ENCODE measurements around the gene ENTHD1. TPM values are rescaled to one million over a fixed set of nuclear protein-coding genes. Genes with fewer than 3 reads are reported as not detected.

ENTHD1 gene
- total RNA-seq, 1 experiment from 2014 or later: not detected

DNA sequence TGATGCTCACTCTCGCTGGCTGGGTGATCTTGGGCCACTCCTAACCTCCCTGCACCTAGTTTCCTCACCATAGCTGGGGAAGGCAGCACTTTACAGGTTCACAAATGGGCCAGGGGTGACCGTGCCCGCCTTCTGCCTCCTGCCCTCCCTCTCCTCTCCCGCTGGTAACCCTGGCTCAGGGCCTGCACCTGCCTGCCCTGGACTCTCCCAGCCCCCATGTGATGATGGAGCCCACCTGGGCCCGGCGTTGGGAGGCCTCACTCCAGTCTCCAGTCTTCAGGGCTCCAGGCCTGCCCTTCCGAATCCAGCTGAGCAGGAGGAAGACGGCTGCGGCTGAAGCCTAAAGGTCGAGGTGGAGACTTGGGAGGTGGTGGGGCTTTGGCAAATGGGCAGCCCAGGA, 170.1 kb downstream of the ENTHD1 start:
- no peak for TF ChIP-seq CTCF (IDR thresholded peaks at IDR 0.05; ENCODE audit: insufficient read depth in 1 of 2, low read depth in 1 of 2, low read length in 1 of 2, severe bottlenecking in 1 of 2, unreplicated experiment in 1 of 2)
- no peaks in the 10 kb centered on the region for H3K36me3 Mint-ChIP-seq (ENCODE audit: insufficient read depth, unreplicated experiment)
- H3K4me3 ChIP-seq (ENCODE audit: low read depth, low read length): no peak overlapping the region
- no peak for DNase-seq
- no peaks in the 10 kb centered on the region for H3K27me3 Mint-ChIP-seq (ENCODE audit: insufficient read depth, unreplicated experiment)
- peak overlapping the region; percentile 30 for H3K4me3 Mint-ChIP-seq (ENCODE audit: unreplicated experiment)
- no peaks in the 10 kb centered on the region for H3K27me3 ChIP-seq (replicated peaks; ENCODE audit: control insufficient read depth, insufficient read depth, low read length)
- no TSS peak for BruUV-seq (replicated peaks)
- peaks cover 12% of the 10 kb centered on the region for H3K4me1 Mint-ChIP-seq (ENCODE audit: low read depth, unreplicated experiment)
- POLR2A ChIA-PET: no interaction called here
- peak overlapping the region; percentile 70 for H3K27ac Mint-ChIP-seq (ENCODE audit: unreplicated experiment)
- intact Hi-C loops (cut with micrococcal nuclease; ENCODE audit: unreplicated experiment): loop anchor here (10.0 kb wide), 1 partner anchor 169 kb away; no protein-coding TSS in a partner anchor
- peaks cover 16% of the 10 kb centered on the region for H3K4me1 ChIP-seq
- CTCF ChIA-PET: no interaction called here
- H3K36me3 ChIP-seq (ENCODE audit: control insufficient read depth, insufficient read depth, low read length): no peaks in the 10 kb centered on the region; the same call in 1 of the 2 replicates
- no peaks in the 10 kb centered on the region for H3K9me3 ChIP-seq
- H3K9me3 Mint-ChIP-seq (ENCODE audit: unreplicated experiment): no peaks in the 10 kb centered on the region

DNA sequence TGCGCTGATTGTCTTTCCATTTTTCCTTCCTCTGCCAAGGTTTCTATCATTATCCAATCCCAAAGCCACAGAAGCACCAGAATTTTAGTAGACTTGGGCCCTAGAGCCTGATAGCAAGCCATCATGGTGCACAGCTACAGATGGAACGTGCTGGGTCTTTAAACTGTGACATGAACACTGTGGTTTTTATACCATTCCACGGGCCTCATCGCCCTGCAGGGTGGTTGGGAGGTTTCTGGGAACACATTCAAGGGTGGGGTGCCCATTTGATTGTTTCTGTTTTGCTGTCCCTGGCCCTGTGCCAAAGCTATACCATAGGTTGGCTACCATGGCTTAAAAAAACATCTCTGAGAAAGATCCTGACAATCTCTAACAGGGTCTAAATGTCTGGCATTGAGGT, 171.1 kb downstream of the ENTHD1 start:
- no peak overlapping the region for H3K27ac Mint-ChIP-seq (ENCODE audit: unreplicated experiment)
- Histone ChIP-seq H3K4me3 (ENCODE audit: low read depth, low read length) (no peak overlapping the region), H3K36me3 (ENCODE audit: control insufficient read depth, insufficient read depth, low read length) (no peaks in the 10 kb centered on the region; the same call in 1 of the 2 replicates), H3K9me3 (no peaks in the 10 kb centered on the region), H3K4me1 (peaks cover 16% of the 10 kb centered on the region), H3K27me3 (replicated peaks; ENCODE audit: control insufficient read depth, insufficient read depth, low read length) (no peaks in the 10 kb centered on the region)
- H3K36me3 Mint-ChIP-seq (ENCODE audit: insufficient read depth, unreplicated experiment): no peaks in the 10 kb centered on the region
- no peaks in the 10 kb centered on the region for H3K9me3 Mint-ChIP-seq (ENCODE audit: unreplicated experiment)
- no peak overlapping the region for H3K4me3 Mint-ChIP-seq (ENCODE audit: unreplicated experiment)
- BruUV-seq (replicated peaks): no TSS peak
- ChIA-PET CTCF (no interaction called here), POLR2A (no interaction called here)
- intact Hi-C loops (cut with micrococcal nuclease; ENCODE audit: unreplicated experiment): loop anchor here (10.0 kb wide), 1 partner anchor 168 kb away; no protein-coding TSS in a partner anchor
- TF ChIP-seq CTCF (IDR thresholded peaks at IDR 0.05; ENCODE audit: insufficient read depth in 1 of 2, low read depth in 1 of 2, low read length in 1 of 2, severe bottlenecking in 1 of 2, unreplicated experiment in 1 of 2): no peak
- no peaks in the 10 kb centered on the region for H3K27me3 Mint-ChIP-seq (ENCODE audit: insufficient read depth, unreplicated experiment)
- no peak for DNase-seq
- H3K4me1 Mint-ChIP-seq (ENCODE audit: low read depth, unreplicated experiment): peaks cover 12% of the 10 kb centered on the region

DNA sequence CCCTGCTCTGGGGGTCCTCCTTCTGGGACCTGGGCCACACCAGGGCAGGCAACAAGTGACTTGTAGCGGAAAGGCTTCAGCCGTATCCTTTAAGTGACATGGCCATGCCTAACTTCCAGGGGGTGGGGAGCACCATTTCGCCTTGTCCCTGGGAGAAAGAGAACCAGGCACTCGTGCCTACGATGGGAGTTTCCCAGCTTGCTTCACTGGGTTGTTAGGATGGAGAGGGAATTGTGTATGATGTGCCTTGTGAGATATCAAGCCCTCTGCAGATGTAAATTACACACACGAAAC, 171.6 kb downstream of the ENTHD1 start:
- no peak for TF ChIP-seq CTCF (IDR thresholded peaks at IDR 0.05; ENCODE audit: insufficient read depth in 1 of 2, low read depth in 1 of 2, low read length in 1 of 2, severe bottlenecking in 1 of 2, unreplicated experiment in 1 of 2)
- Mint-ChIP-seq H3K36me3 (ENCODE audit: insufficient read depth, unreplicated experiment) (no peaks in the 10 kb centered on the region), H3K27ac (ENCODE audit: unreplicated experiment) (no peak overlapping the region), H3K27me3 (ENCODE audit: insufficient read depth, unreplicated experiment) (no peaks in the 10 kb centered on the region), H3K4me3 (ENCODE audit: unreplicated experiment) (no peak overlapping the region), H3K9me3 (ENCODE audit: unreplicated experiment) (no peaks in the 10 kb centered on the region), H3K4me1 (ENCODE audit: low read depth, unreplicated experiment) (peaks cover 12% of the 10 kb centered on the region)
- no peaks in the 10 kb centered on the region; the same call in 1 of the 2 replicates for H3K36me3 ChIP-seq (ENCODE audit: control insufficient read depth, insufficient read depth, low read length)
- no peaks in the 10 kb centered on the region for H3K27me3 ChIP-seq (replicated peaks; ENCODE audit: control insufficient read depth, insufficient read depth, low read length)
- no TSS peak for BruUV-seq (replicated peaks)
- H3K4me1 ChIP-seq: peaks cover 16% of the 10 kb centered on the region
- no peak overlapping the region for H3K4me3 ChIP-seq (ENCODE audit: low read depth, low read length)
- POLR2A ChIA-PET: no interaction called here
- intact Hi-C loops (cut with micrococcal nuclease; ENCODE audit: unreplicated experiment): loop anchor here (10.0 kb wide), 1 partner anchor 167 kb away; no protein-coding TSS in a partner anchor
- CTCF ChIA-PET: no interaction called here
- DNase-seq: no peak
- no peaks in the 10 kb centered on the region for H3K9me3 ChIP-seq

Measured in Caco-2 (cell line).